H1 (cell line): ENCODE results near the gene LRRC63. TPM values are rescaled to one million over a fixed set of nuclear protein-coding genes. Genes with fewer than 3 reads are reported as not detected.

ENCODE experiments used
- CTCF ChIA-PET: fragments of 300-600 bp; sonication (Branson Sonifier 250); formaldehyde crosslinking; loops from one replicate; lab custom pipeline; 2021; ENCODE audit not compliant: partially characterized antibody; lab: Charles Lee
- POLR2A ChIA-PET: fragments of 300-600 bp; sonication (Branson Sonifier 250); formaldehyde crosslinking; loops from one replicate; lab custom pipeline; 2021; ENCODE audit warnings: inconsistent platforms; ENCODE audit not compliant: partially characterized antibody; lab: Charles Lee
- DNase-seq, 2 experiments: peaks; one replicate each; pipeline versions ENCODE4 v3.0.0 to v3.0.0-alpha.2; 2010 to 2022; ENCODE audit warnings: low spot score in 2 of 2, low read depth in 1 of 2, mixed read lengths in 1 of 2
- FAIRE-seq: peaks from 2 replicates; lab custom pipeline; 2011; peaks lifted over from hg19 to GRCh38; lab: Jason Lieb, UNC
- H2AFZ ChIP-seq: 2 replicates; pipeline ENCODE4 v1.8.1; 2012; ENCODE audit warnings: low read length, inconsistent platforms
- H2AK5ac ChIP-seq: 2 replicates; pipeline ENCODE4 v1.6.1; 2013; ENCODE audit warnings: low read depth, low read length
- H2BK120ac ChIP-seq: replicated peaks from 2 replicates; pipeline ENCODE3; 2013; ENCODE audit warnings: low read depth, low read length, inconsistent platforms
- H2BK12ac ChIP-seq: 2 replicates; pipeline ENCODE4 v1.6.1; 2013; ENCODE audit warnings: low read depth, low read length
- H2BK15ac ChIP-seq: 2 replicates; pipeline ENCODE4 v1.6.1; 2013; ENCODE audit warnings: low read length
- H2BK20ac ChIP-seq: 2 replicates; pipeline ENCODE4 v1.6.1; 2013; ENCODE audit warnings: low read length
- H2BK5ac ChIP-seq: 2 replicates; pipeline ENCODE4 v1.6.1; 2013; ENCODE audit warnings: low read depth, low read length
- H3K14ac ChIP-seq: 2 replicates; pipeline ENCODE4 v1.6.1; 2013; ENCODE audit warnings: inconsistent platforms; ENCODE audit not compliant: insufficient read length
- H3K18ac ChIP-seq: 2 replicates; pipeline ENCODE4 v1.6.1; 2013; ENCODE audit warnings: low read length; ENCODE audit errors: extremely low read depth
- H3K23ac ChIP-seq: 2 replicates; pipeline ENCODE4 v1.6.1; 2013; ENCODE audit warnings: inconsistent platforms; ENCODE audit not compliant: insufficient read length
- H3K23me2 ChIP-seq: 2 replicates; pipeline ENCODE4 v1.6.1; 2013; ENCODE audit warnings: low read depth, low read length
- H3K27ac ChIP-seq: 2 replicates; pipeline ENCODE4 v1.6.1; 2011; ENCODE audit warnings: low read depth, low read length, inconsistent platforms
- H3K27me3 ChIP-seq, 4 experiments: replicated peaks in 1 of 4; 1 replicate in 1 of 4; 2 replicates in 3 of 4; pipeline versions ENCODE4 v1.6.1 to v1.8.1; 2011 to 2013; ENCODE audit warnings: low read length in 3 of 4, mild to moderate bottlenecking in 3 of 4, inconsistent platforms in 2 of 4, mixed read lengths in 2 of 4, moderate library complexity in 1 of 4; ENCODE audit not compliant: control insufficient read depth in 3 of 4, insufficient read depth in 3 of 4; ENCODE audit errors: extremely low read depth in 1 of 4
- H3K36me3 ChIP-seq, 4 experiments: 2 replicates each; pipeline versions ENCODE4 v1.6.1 to v1.8.1; 2011 to 2013; ENCODE audit warnings: mild to moderate bottlenecking in 4 of 4, low read length in 3 of 4, moderate library complexity in 2 of 4, control low read depth in 1 of 4, inconsistent platforms in 1 of 4; ENCODE audit not compliant: insufficient read depth in 4 of 4, control insufficient read depth in 2 of 4
- H3K4ac ChIP-seq: replicated peaks from 2 replicates; pipeline ENCODE3; 2013; ENCODE audit warnings: low read length, low read depth, mixed read lengths, inconsistent platforms; ENCODE audit not compliant: insufficient read length
- H3K4me1 ChIP-seq, 4 experiments: replicated peaks in 1 of 4; 1 replicate in 1 of 4; 2 replicates in 3 of 4; pipeline versions ENCODE4 v1.6.1 to v1.8.1; 2011 to 2013; ENCODE audit warnings: low read length in 3 of 4, inconsistent platforms in 2 of 4, mixed read lengths in 1 of 4; ENCODE audit not compliant: insufficient read depth in 4 of 4, control insufficient read depth in 3 of 4
- H3K4me2 ChIP-seq, 2 experiments: 2 replicates each; pipeline versions ENCODE4 v1.6.1 to v1.8.1; 2011 to 2013; ENCODE audit warnings: low read depth in 2 of 2, low read length in 2 of 2, control low read depth in 1 of 2, inconsistent platforms in 1 of 2, mild to moderate bottlenecking in 1 of 2; ENCODE audit not compliant: insufficient read depth in 1 of 2
- H3K4me3 ChIP-seq, 4 experiments: fragments of 200-600, 300-600 bp in 1 of 4; sonication (generic), shearing (Covaris generic), sonication (Bioruptor Twin) in 1 of 4; 2 replicates each; pipeline versions ENCODE4 v1.5.1 to v1.8.1; 2011 to 2016; ENCODE audit warnings: low read length in 4 of 4, low read depth in 3 of 4, control low read depth in 2 of 4, inconsistent platforms in 2 of 4, mild to moderate bottlenecking in 2 of 4, mixed read lengths in 1 of 4, moderate library complexity in 1 of 4; ENCODE audit not compliant: insufficient read depth in 2 of 4; ENCODE audit errors: extremely low read depth in 1 of 4
- H3K56ac ChIP-seq: replicated peaks from 2 replicates; pipeline ENCODE3; 2013; ENCODE audit warnings: low read depth, mild to moderate bottlenecking, mixed read lengths, low read length, inconsistent platforms; ENCODE audit not compliant: insufficient read length
- H3K79me1 ChIP-seq: 2 replicates; pipeline ENCODE4 v1.6.1; 2013; ENCODE audit warnings: low read depth, low read length, control low read depth
- H3K79me2 ChIP-seq, 2 experiments: 2 replicates each; pipeline versions ENCODE4 v1.6.1 to v1.8.1; 2012 to 2013; ENCODE audit warnings: low read length in 2 of 2, mild to moderate bottlenecking in 2 of 2, inconsistent platforms in 1 of 2; ENCODE audit not compliant: insufficient read depth in 2 of 2, control insufficient read depth in 1 of 2
- H3K9ac ChIP-seq, 4 experiments: replicated peaks in 1 of 4; 1 replicate in 1 of 4; 2 replicates in 3 of 4; pipeline versions ENCODE4 v1.6.1 to v1.8.1; 2011 to 2013; ENCODE audit warnings: low read depth in 3 of 4, low read length in 3 of 4, control low read depth in 2 of 4, mild to moderate bottlenecking in 2 of 4, moderate library complexity in 2 of 4, inconsistent platforms in 1 of 4; ENCODE audit errors: extremely low read depth in 1 of 4
- H3K9me3 ChIP-seq, 2 experiments: 2 replicates each; pipeline versions ENCODE4 v1.6.1 to v1.8.1; 2012 to 2013; ENCODE audit warnings: mild to moderate bottlenecking in 2 of 2, moderate library complexity in 2 of 2, control low read depth in 1 of 2, inconsistent platforms in 1 of 2, low read depth in 1 of 2, low read length in 1 of 2, mixed read lengths in 1 of 2; ENCODE audit not compliant: insufficient read depth in 2 of 2
- H4K20me1 ChIP-seq, 2 experiments: replicated peaks in 1 of 2; 2 replicates each; pipeline versions ENCODE3 to v1.8.1; 2011 to 2013; ENCODE audit warnings: inconsistent platforms in 2 of 2, low read length in 2 of 2, mild to moderate bottlenecking in 1 of 2; ENCODE audit not compliant: insufficient read depth in 2 of 2, control insufficient read depth in 1 of 2
- H4K5ac ChIP-seq: 2 replicates; pipeline ENCODE4 v1.6.1; 2013; ENCODE audit warnings: low read length, low read depth, mixed read lengths, inconsistent platforms; ENCODE audit not compliant: insufficient read length
- H4K8ac ChIP-seq: 2 replicates; pipeline ENCODE4 v1.8.0; 2013; ENCODE audit warnings: mild to moderate bottlenecking, moderate library complexity, low read length, inconsistent platforms; ENCODE audit not compliant: insufficient read depth; ENCODE audit errors: extremely low read depth
- H4K91ac ChIP-seq: replicated peaks from 2 replicates; pipeline ENCODE3; 2013; ENCODE audit warnings: low read length, mixed read lengths, inconsistent platforms; ENCODE audit not compliant: insufficient read length
- ASH2L ChIP-seq: fragments of 200-600, 300-600 bp; sonication (generic); IDR thresholded peaks from one replicate; pipeline ENCODE4 v1.7.1; 2017; ENCODE audit warnings: low read length
- BCL11A ChIP-seq, 2 experiments: IDR thresholded peaks; one replicate each; pipeline ENCODE4 v1.6.1; 2011; ENCODE audit warnings: low read depth in 2 of 2, low read length in 2 of 2, mild to moderate bottlenecking in 2 of 2
- BRCA1 ChIP-seq: IDR thresholded peaks from 2 replicates; pipeline ENCODE4 v1.6.1; 2012; ENCODE audit warnings: low read depth, low read length, improper control_type of control experiment
- CHD1 ChIP-seq: IDR thresholded peaks from 2 replicates; pipeline ENCODE4 v1.6.1; 2012; ENCODE audit warnings: low read depth, low read length, improper control_type of control experiment
- HDAC6 ChIP-seq: IDR thresholded peaks from one replicate; pipeline ENCODE4 v1.7.1; 2012; ENCODE audit warnings: low read depth, mild to moderate bottlenecking, inconsistent platforms, low read length, moderate library complexity
- JUN ChIP-seq: IDR thresholded peaks from 2 replicates; pipeline ENCODE4 v1.6.1; 2011; ENCODE audit warnings: low read depth, mild to moderate bottlenecking, improper control_type of control experiment, low read length
- JUND ChIP-seq: IDR thresholded peaks from 2 replicates; pipeline ENCODE4 v1.6.1; 2011; ENCODE audit warnings: mild to moderate bottlenecking, improper control_type of control experiment, low read length
- NRF1 ChIP-seq: IDR thresholded peaks from 2 replicates; pipeline ENCODE4 v1.6.1; 2011; ENCODE audit warnings: mild to moderate bottlenecking, low read depth, low read length, improper control_type of control experiment
- RFX5 ChIP-seq: IDR thresholded peaks from 2 replicates; pipeline ENCODE4 v1.6.1; 2011; ENCODE audit warnings: low read depth, low read length, improper control_type of control experiment, borderline replicate concordance
- RNF2 ChIP-seq: fragments of 200-900, 300-1000 bp; sonication (generic); IDR thresholded peaks from 2 replicates; pipeline ENCODE4 v1.7.1; 2016; ENCODE audit warnings: borderline replicate concordance, low read depth, mild to moderate bottlenecking, antibody characterized with exemption, low read length; ENCODE audit not compliant: poor library complexity, severe bottlenecking; ENCODE audit errors: missing control alignments
- RXRA ChIP-seq: IDR thresholded peaks from 2 replicates; pipeline ENCODE4 v1.6.1; 2011; ENCODE audit warnings: low read depth, mild to moderate bottlenecking, low read length, moderate library complexity; ENCODE audit not compliant: insufficient read depth
- TEAD4 ChIP-seq: IDR thresholded peaks from 2 replicates; pipeline ENCODE4 v1.6.1; 2012; ENCODE audit warnings: low read depth, low read length, inconsistent platforms, mixed read lengths
- WGBS, 2 experiments: shearing (Covaris generic) in 1 of 2; methylation state at CpG; one replicate each; pipeline versions ENCODE4 v1.1.6 to v1.1.7; 2013 to 2015; ENCODE audit warnings: low lambda C conversion rate in 2 of 2, mixed read lengths in 2 of 2, inconsistent platforms in 1 of 2, low coverage in 1 of 2, missing lambda C conversion rate in 1 of 2; ENCODE audit not compliant: insufficient replicate concordance in 2 of 2, insufficient coverage in 1 of 2, insufficient read length in 1 of 2; ENCODE audit errors: extremely low coverage in 1 of 2, missing lambda C conversion rate in 1 of 2; 5-methylcytosine and 5-hydroxymethylcytosine counted together
- polyA plus RNA-seq, 7 experiments: library from polyadenylated mRNA; depleted of rRNA in 3 of 7; stranded (reverse) in 5 of 7; unstranded in 2 of 7; fragments of >200 nt in 5 of 7; fragments of 200-250 nt in 2 of 7; gene quantifications; 1 replicate in 5 of 7; 2 replicates in 1 of 7; 4 replicates in 1 of 7; pipeline versions ENCODE4 v1.2.1 to v1.2.3, GENCODE V29; 2011 to 2013; ENCODE audit warnings: missing spikeins in 2 of 7, mixed read lengths in 2 of 7
- total RNA-seq: library from RNA; stranded (reverse); fragmentation: NEBNext Ultra II Directional; extraction: Animal tissue kit (Norgen Biotek cat#: 25700); gene quantifications from 2 replicates; pipeline ENCODE4 v1.2.1, GENCODE V29; 2021
- TF ChIP-seq, protein P1 (sequence below): IDR thresholded peaks from 2 replicates; pipeline ENCODE4 v1.6.1; 2011; ENCODE audit warnings: low read depth, mild to moderate bottlenecking, low read length; ENCODE audit not compliant: insufficient read depth
- TF ChIP-seq, protein P2 (sequence below): IDR thresholded peaks from 2 replicates; pipeline ENCODE4 v1.6.1; 2012; ENCODE audit warnings: inconsistent platforms

Gene LRRC63
- total and polyA plus RNA-seq, 2 of the 8 experiments (the other 6 are each of a cell fraction or from before 2014, with no cell fraction given) = not detected

DNA sequence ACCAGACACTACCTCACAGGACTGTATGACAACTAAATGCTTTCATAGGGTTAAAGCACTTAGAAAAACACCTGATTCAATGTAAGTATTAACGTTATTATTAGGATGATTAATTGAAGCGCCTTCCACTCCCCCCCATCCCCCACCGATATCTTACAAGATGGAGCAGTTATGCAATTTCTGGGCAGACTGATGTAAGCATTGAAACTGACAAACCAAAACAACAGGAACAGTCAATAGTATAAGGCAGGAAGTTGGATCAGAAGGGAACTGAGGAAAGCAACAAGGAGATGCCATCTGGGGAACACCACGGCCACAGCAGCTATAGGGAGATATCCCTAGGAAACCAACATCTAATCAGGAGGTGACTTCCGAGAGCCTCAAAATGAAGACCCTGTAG is 33.6 kb upstream of the LRRC63 start:
- Histone ChIP-seq H3K4me1 (peaks cover 0 to 3% (median 0%) of the 10 kb centered on the region in 4 experiments; a peak in 1 of 7 replicates), H2AFZ (no peak overlapping the region), H3K27me3 (no peaks in the 10 kb centered on the region), H3K9ac (no peak overlapping the region), H3K4me2 (no peak overlapping the region), H4K8ac (no peak overlapping the region), H3K4me3 (no peak overlapping the region), H3K56ac (no peak overlapping the region), H2BK12ac (no peak overlapping the region), H2AK5ac (no peak overlapping the region), H3K79me1 (no peaks in the 10 kb centered on the region), H3K23ac (no peak overlapping the region), H3K9me3 (no peaks in the 10 kb centered on the region), H2BK120ac (no peak overlapping the region), H2BK20ac (no peak overlapping the region), H4K20me1 (no peaks in the 10 kb centered on the region), H3K27ac (no peak overlapping the region), H4K5ac (no peak overlapping the region), H2BK15ac (no peak overlapping the region), H2BK5ac (no peak overlapping the region), H3K36me3 (no peaks in the 10 kb centered on the region), H3K23me2 (no peaks in the 10 kb centered on the region), H3K4ac (no peak overlapping the region), H3K18ac (no peak overlapping the region), H4K91ac (no peak overlapping the region), H3K79me2 (no peaks in the 10 kb centered on the region), H3K14ac (no peak overlapping the region)
- POLR2A ChIA-PET = no interaction called here
- CTCF ChIA-PET = interaction anchor here (1.6 kb wide), 1 partner anchor 18 kb away, joined by 4 read pairs; no protein-coding TSS in a partner anchor
- FAIRE-seq (no peak), DNase-seq (no peak)
- 85% methylated on average over 5 of the region's 5 CpGs; no CpG with 5 or more reads in 1 of the 2 experiments for WGBS, 2 experiments
- no peak for TF ChIP-seq JUND
- TF ChIP-seq JUN = no peak
- no peak for TF ChIP-seq ASH2L
- no peak for TF ChIP-seq BRCA1
- TF ChIP-seq TEAD4 = no peak
- TF ChIP-seq RXRA = no peak
- TF ChIP-seq BCL11A (IDR thresholded peaks at IDR 0.05; ENCODE audit: low read depth in 2 of 2, low read length in 2 of 2) = no peak
- TF ChIP-seq, protein P1, sequence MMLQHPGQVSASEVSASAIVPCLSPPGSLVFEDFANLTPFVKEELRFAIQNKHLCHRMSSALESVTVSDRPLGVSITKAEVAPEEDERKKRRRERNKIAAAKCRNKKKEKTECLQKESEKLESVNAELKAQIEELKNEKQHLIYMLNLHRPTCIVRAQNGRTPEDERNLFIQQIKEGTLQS = no peak
- no peak for TF ChIP-seq RNF2
- TF ChIP-seq, protein P2, sequence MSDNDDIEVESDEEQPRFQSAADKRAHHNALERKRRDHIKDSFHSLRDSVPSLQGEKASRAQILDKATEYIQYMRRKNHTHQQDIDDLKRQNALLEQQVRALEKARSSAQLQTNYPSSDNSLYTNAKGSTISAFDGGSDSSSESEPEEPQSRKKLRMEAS = no peak
- TF ChIP-seq NRF1 = no peak
- TF ChIP-seq HDAC6 = no peak
- TF ChIP-seq CHD1 = no peak
- TF ChIP-seq RFX5 = no peak
